SHP77 (cell line): Measurements from ENCODE around the gene ELP5.

Experiments used
- DNase-seq, 2 experiments: peaks; one replicate each; lab custom pipeline; 2025; lab: John Stamatoyannopoulos, UW

ELP5 gene

GRCh38 chr17:7219229-7219811 lies 32.7 kb upstream of the ELP5 start:
- DNase-seq, result no peak

- DNase-seq, result peak; percentile 89 to 91
These were observed 32.0 kb upstream of the ELP5 start, which contains the start of the genes ACADVL and DLG4 for GRCh38 chr17:7219812-7220592. TSS of gene ACADVL (plus strand) at chr17:7219938. CDS start at chr17:7219985, 47 bp downstream. TSS of gene DLG4 (minus strand) at chr17:7219836.

GRCh38 chr17:7220593-7221277 lies 31.3 kb upstream of the ELP5 start:
- peak; percentile 45 to 77 for DNase-seq

GRCh38 chr17:7221278-7222092 lies 30.5 kb upstream of the ELP5 start:
- DNase-seq, result no peak

- no peak for DNase-seq
These were observed 29.7 kb upstream of the ELP5 start for GRCh38 chr17:7222093-7222971.

GRCh38 chr17:7222972-7223292 lies 29.1 kb upstream of the ELP5 start:
- no peak for DNase-seq

- DNase-seq, result no peak
These were observed 28.6 kb upstream of the ELP5 start for GRCh38 chr17:7223375-7223774.

GRCh38 chr17:7224110-7224509 lies 27.9 kb upstream of the ELP5 start:
- no peak for DNase-seq

GRCh38 chr17:7224661-7225111 lies 27.3 kb upstream of the ELP5 start:
- no peak for DNase-seq

GRCh38 chr17:7225711-7226331 lies 26.2 kb upstream of the ELP5 start:
- no peak for DNase-seq

- no peak for DNase-seq
These were observed 25.0 kb upstream of the ELP5 start for GRCh38 chr17:7226721-7227710.

- DNase-seq, result no peak
These were observed 23.1 kb upstream of the ELP5 start for GRCh38 chr17:7228920-7229319.

- DNase-seq, result no peak
These were observed 22.5 kb upstream of the ELP5 start for GRCh38 chr17:7229504-7229903.

- no peak for DNase-seq
These were observed 19.9 kb upstream of the ELP5 start for GRCh38 chr17:7232114-7232513.

GRCh38 chr17:7233701-7234082 lies 18.3 kb upstream of the ELP5 start:
- no peak for DNase-seq

GRCh38 chr17:7234083-7234951 lies 17.7 kb upstream of the ELP5 start, which contains the start of gene DVL2:
TSS of gene DVL2 (minus strand) at chr17:7234517. CDS start at chr17:7234262, 255 bp downstream.
- peak; percentile 94 to 96 for DNase-seq

- DNase-seq, result no peak
These were observed 16.0 kb upstream of the ELP5 start for GRCh38 chr17:7235693-7236665.
